Spleen (tissue), 7 donors: ENCODE measurements around the gene NEK10.

Source experiments
- POLR2A ChIP-seq, 3 donors: fragments of 450-650 bp; IDR thresholded peaks; one replicate each; pipeline ENCODE4 v1.5.1; 2017; ENCODE audit warnings: antibody characterized with exemption in 3 of 3, mild to moderate bottlenecking in 1 of 3
- POLR2AphosphoS5 ChIP-seq, 3 donors: sonication (generic); formaldehyde crosslinking; IDR thresholded peaks; one replicate each; pipeline ENCODE4 v1.5.1; 2017; ENCODE audit warnings: antibody characterized with exemption in 3 of 3
- TF ChIP-seq, protein P1 (sequence below), 11 experiments: fragments of 200-600 bp in 7 of 11; fragments of 450-650 bp in 4 of 11; sonication (generic) in 4 of 11; IDR thresholded peaks in 8 of 11; conservative IDR thresholded peaks in 3 of 11; 1 replicate in 7 of 11; 2 replicates in 4 of 11; pipeline versions ENCODE4 v1.4.0 to v1.8.0; 2016 to 2021; ENCODE audit warnings: antibody characterized with exemption in 11 of 11, inconsistent platforms in 4 of 11, mild to moderate bottlenecking in 1 of 11
- donor health status: DM: no; HTN: no; CAD: no; lungs with moderate emphysema.
- donor health status: DM: no; HTN: no; CAD: no.
- donor health status: DM: no; HTN: no; CAD: no.

- TF ChIP-seq, protein P1, sequence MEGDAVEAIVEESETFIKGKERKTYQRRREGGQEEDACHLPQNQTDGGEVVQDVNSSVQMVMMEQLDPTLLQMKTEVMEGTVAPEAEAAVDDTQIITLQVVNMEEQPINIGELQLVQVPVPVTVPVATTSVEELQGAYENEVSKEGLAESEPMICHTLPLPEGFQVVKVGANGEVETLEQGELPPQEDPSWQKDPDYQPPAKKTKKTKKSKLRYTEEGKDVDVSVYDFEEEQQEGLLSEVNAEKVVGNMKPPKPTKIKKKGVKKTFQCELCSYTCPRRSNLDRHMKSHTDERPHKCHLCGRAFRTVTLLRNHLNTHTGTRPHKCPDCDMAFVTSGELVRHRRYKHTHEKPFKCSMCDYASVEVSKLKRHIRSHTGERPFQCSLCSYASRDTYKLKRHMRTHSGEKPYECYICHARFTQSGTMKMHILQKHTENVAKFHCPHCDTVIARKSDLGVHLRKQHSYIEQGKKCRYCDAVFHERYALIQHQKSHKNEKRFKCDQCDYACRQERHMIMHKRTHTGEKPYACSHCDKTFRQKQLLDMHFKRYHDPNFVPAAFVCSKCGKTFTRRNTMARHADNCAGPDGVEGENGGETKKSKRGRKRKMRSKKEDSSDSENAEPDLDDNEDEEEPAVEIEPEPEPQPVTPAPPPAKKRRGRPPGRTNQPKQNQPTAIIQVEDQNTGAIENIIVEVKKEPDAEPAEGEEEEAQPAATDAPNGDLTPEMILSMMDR (IDR thresholded peaks at IDR 0.05 in 8 of 11, conservative IDR thresholded peaks at IDR 0.05 in 3 of 11) = no peak
- no peak for TF ChIP-seq POLR2AphosphoS5 (IDR thresholded peaks at IDR 0.05)
- no peak for TF ChIP-seq POLR2A (IDR thresholded peaks at IDR 0.05)
These were observed 22.6 kb upstream of the NEK10 start for GRCh38 chr3:27391796-27392195.
